Measurements from ENCODE around the gene CEL.

Gene CEL

GRCh38 chr9:133119103-133119845 is 57.5 kb downstream of the CEL start:
- DNase-seq, result no peak

GRCh38 chr9:133119846-133120500 is 58.2 kb downstream of the CEL start:
- no peak for DNase-seq

GRCh38 chr9:133120501-133121197 is 58.9 kb downstream of the CEL start:
- no peak for DNase-seq

Data from CD4-positive, alpha-beta T cell treated with Interleukin-1 beta for 1 hour (primary cell).